A549 (cell line): ENCODE measurements around the gene CES4A.

Experiments used
- CEBPB ChIP-seq, 2 experiments: fragments of >200 bp in 1 of 2; sonication (Bioruptor Twin) in 1 of 2; formaldehyde crosslinking in 1 of 2; IDR thresholded peaks; 2 replicates each; pipeline ENCODE4 v1.6.1; 2012 to 2016
- CHD2 ChIP-seq: fragments of 150-350 bp; IDR thresholded peaks from 2 replicates; pipeline ENCODE4 v1.6.1; 2014; ENCODE audit warnings: low read length; ENCODE audit not compliant: partially characterized antibody
- EP300 ChIP-seq, 2 experiments: fragments of >200 bp; sonication (Bioruptor Twin); formaldehyde crosslinking; IDR thresholded peaks; 2 replicates in 1 of 2; 3 replicates in 1 of 2; pipeline ENCODE4 v1.6.1; 2016 to 2017
- HDAC2 ChIP-seq: fragments of 200-600 bp; sonication (generic); IDR thresholded peaks from 2 replicates; pipeline ENCODE4 v1.6.1; 2016
- JUNB ChIP-seq: fragments of >200 bp; sonication (Bioruptor Twin); formaldehyde crosslinking; IDR thresholded peaks from 2 replicates; pipeline ENCODE4 v1.6.1; 2016
- MYC ChIP-seq: IDR thresholded peaks from 2 replicates; pipeline ENCODE4 v1.6.1; 2012; ENCODE audit warnings: mild to moderate bottlenecking, inconsistent platforms, low read length, improper control_type of control experiment, borderline replicate concordance
- NR3C1 ChIP-seq: fragments of >200 bp; sonication (Bioruptor Twin); formaldehyde crosslinking; IDR thresholded peaks from 3 replicates; pipeline ENCODE4 v1.6.1; 2017
- POLR2A ChIP-seq: IDR thresholded peaks from 2 replicates; pipeline ENCODE4 v1.6.1; 2012; ENCODE audit warnings: mild to moderate bottlenecking, low read length
- SMC3 ChIP-seq: fragments of >200 bp; sonication (Bioruptor Twin); formaldehyde crosslinking; IDR thresholded peaks from 3 replicates; pipeline ENCODE4 v1.6.1; 2018; ENCODE audit warnings: inconsistent platforms
- TF ChIP-seq, protein P1 (sequence below): fragments of >200 bp; sonication (Bioruptor Twin); formaldehyde crosslinking; IDR thresholded peaks from 3 replicates; pipeline ENCODE4 v1.5.1; 2016
- TF ChIP-seq, protein P2 (sequence below): fragments of 200-600 bp; sonication (generic); IDR thresholded peaks from 2 replicates; pipeline ENCODE4 v1.6.1; 2016; ENCODE audit warnings: antibody characterized with exemption, mild to moderate bottlenecking, moderate library complexity
- TF ChIP-seq, protein P3 (sequence below): fragments of 450-650 bp; IDR thresholded peaks from 2 replicates; pipeline ENCODE4 v1.6.1; 2014; ENCODE audit warnings: antibody characterized with exemption
- TF ChIP-seq, protein P4 (sequence below): IDR thresholded peaks from 2 replicates; pipeline ENCODE4 v1.6.1; 2012
- TF ChIP-seq, protein P5 (sequence below): fragments of >200 bp; sonication (Bioruptor Twin); formaldehyde crosslinking; IDR thresholded peaks from 3 replicates; pipeline ENCODE4 v1.6.1; 2016

DNA sequence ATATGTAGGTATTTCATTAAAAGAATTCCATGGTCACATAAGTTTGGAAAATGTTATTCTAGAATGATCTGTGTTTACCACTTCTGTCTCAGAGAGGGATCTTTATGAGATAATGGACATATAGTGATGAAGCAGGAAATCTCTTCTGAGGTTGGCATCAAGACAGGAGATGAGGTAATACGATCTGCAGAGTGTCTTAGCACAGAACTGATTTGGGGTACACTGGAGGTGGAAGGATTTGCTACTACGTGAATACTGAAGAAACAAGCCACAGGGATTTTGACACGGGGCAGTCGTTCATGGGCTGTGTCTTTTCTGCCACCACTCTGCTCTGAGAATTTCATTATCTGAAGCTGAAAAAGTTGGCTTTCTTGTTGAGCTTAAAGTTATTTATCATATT lies 46.1 kb downstream of the CES4A start:
- TF ChIP-seq, protein P1, sequence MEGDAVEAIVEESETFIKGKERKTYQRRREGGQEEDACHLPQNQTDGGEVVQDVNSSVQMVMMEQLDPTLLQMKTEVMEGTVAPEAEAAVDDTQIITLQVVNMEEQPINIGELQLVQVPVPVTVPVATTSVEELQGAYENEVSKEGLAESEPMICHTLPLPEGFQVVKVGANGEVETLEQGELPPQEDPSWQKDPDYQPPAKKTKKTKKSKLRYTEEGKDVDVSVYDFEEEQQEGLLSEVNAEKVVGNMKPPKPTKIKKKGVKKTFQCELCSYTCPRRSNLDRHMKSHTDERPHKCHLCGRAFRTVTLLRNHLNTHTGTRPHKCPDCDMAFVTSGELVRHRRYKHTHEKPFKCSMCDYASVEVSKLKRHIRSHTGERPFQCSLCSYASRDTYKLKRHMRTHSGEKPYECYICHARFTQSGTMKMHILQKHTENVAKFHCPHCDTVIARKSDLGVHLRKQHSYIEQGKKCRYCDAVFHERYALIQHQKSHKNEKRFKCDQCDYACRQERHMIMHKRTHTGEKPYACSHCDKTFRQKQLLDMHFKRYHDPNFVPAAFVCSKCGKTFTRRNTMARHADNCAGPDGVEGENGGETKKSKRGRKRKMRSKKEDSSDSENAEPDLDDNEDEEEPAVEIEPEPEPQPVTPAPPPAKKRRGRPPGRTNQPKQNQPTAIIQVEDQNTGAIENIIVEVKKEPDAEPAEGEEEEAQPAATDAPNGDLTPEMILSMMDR, result no peak
- no peak for TF ChIP-seq CEBPB (IDR thresholded peaks at IDR 0.05)
- TF ChIP-seq HDAC2, result no peak
- TF ChIP-seq EP300 (IDR thresholded peaks at IDR 0.05), result no peak
- TF ChIP-seq NR3C1, result no peak
- TF ChIP-seq POLR2A, result no peak
- no peak for TF ChIP-seq MYC
- TF ChIP-seq, protein P2, sequence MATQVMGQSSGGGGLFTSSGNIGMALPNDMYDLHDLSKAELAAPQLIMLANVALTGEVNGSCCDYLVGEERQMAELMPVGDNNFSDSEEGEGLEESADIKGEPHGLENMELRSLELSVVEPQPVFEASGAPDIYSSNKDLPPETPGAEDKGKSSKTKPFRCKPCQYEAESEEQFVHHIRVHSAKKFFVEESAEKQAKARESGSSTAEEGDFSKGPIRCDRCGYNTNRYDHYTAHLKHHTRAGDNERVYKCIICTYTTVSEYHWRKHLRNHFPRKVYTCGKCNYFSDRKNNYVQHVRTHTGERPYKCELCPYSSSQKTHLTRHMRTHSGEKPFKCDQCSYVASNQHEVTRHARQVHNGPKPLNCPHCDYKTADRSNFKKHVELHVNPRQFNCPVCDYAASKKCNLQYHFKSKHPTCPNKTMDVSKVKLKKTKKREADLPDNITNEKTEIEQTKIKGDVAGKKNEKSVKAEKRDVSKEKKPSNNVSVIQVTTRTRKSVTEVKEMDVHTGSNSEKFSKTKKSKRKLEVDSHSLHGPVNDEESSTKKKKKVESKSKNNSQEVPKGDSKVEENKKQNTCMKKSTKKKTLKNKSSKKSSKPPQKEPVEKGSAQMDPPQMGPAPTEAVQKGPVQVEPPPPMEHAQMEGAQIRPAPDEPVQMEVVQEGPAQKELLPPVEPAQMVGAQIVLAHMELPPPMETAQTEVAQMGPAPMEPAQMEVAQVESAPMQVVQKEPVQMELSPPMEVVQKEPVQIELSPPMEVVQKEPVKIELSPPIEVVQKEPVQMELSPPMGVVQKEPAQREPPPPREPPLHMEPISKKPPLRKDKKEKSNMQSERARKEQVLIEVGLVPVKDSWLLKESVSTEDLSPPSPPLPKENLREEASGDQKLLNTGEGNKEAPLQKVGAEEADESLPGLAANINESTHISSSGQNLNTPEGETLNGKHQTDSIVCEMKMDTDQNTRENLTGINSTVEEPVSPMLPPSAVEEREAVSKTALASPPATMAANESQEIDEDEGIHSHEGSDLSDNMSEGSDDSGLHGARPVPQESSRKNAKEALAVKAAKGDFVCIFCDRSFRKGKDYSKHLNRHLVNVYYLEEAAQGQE, result no peak
- TF ChIP-seq, protein P3, sequence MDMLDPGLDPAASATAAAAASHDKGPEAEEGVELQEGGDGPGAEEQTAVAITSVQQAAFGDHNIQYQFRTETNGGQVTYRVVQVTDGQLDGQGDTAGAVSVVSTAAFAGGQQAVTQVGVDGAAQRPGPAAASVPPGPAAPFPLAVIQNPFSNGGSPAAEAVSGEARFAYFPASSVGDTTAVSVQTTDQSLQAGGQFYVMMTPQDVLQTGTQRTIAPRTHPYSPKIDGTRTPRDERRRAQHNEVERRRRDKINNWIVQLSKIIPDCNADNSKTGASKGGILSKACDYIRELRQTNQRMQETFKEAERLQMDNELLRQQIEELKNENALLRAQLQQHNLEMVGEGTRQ, result no peak
- no peak for TF ChIP-seq JUNB
- TF ChIP-seq SMC3, result no peak
- no peak for TF ChIP-seq CHD2
- TF ChIP-seq, protein P4, sequence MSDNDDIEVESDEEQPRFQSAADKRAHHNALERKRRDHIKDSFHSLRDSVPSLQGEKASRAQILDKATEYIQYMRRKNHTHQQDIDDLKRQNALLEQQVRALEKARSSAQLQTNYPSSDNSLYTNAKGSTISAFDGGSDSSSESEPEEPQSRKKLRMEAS, result no peak
- TF ChIP-seq, protein P5, sequence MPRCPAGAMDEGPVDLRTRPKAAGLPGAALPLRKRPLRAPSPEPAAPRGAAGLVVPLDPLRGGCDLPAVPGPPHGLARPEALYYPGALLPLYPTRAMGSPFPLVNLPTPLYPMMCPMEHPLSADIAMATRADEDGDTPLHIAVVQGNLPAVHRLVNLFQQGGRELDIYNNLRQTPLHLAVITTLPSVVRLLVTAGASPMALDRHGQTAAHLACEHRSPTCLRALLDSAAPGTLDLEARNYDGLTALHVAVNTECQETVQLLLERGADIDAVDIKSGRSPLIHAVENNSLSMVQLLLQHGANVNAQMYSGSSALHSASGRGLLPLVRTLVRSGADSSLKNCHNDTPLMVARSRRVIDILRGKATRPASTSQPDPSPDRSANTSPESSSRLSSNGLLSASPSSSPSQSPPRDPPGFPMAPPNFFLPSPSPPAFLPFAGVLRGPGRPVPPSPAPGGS, result no peak
